Measurements from ENCODE around the gene TNIP1.

The TNIP1 gene

GRCh38 chr5:151030379-151030778 lies 50.5 kb downstream of the TNIP1 start:
- DNase-seq: no peak
- H3K27me3 ChIP-seq: no peaks in the 10 kb centered on the region
- H3K4me3 ChIP-seq (ENCODE audit: low read depth, low read length): no peak overlapping the region
- peaks cover 18% of the 10 kb centered on the region; the same call in 1 of the 2 replicates for H3K36me3 ChIP-seq
- no peaks in the 10 kb centered on the region for H3K9me3 ChIP-seq
- H3K4me1 ChIP-seq: no peaks in the 10 kb centered on the region
- no peak for TF ChIP-seq CTCF (IDR thresholded peaks at IDR 0.05; ENCODE audit: low read depth, low read length)

GRCh38 chr5:151030056-151030336 lies 50.8 kb downstream of the TNIP1 start:
- DNase-seq: no peak
- H3K27me3 ChIP-seq: no peaks in the 10 kb centered on the region
- no peaks in the 10 kb centered on the region for H3K4me1 ChIP-seq
- no peaks in the 10 kb centered on the region for H3K9me3 ChIP-seq
- no peak for TF ChIP-seq CTCF (IDR thresholded peaks at IDR 0.05; ENCODE audit: low read depth, low read length)
- no peak overlapping the region for H3K4me3 ChIP-seq (ENCODE audit: low read depth, low read length)
- H3K36me3 ChIP-seq: peaks cover 14% of the 10 kb centered on the region; the same call in 1 of the 2 replicates

GRCh38 chr5:151029179-151030055 lies 51.4 kb downstream of the TNIP1 start:
- no peaks in the 10 kb centered on the region for H3K9me3 ChIP-seq
- no peaks in the 10 kb centered on the region for H3K4me1 ChIP-seq
- no peak for TF ChIP-seq CTCF (IDR thresholded peaks at IDR 0.05; ENCODE audit: low read depth, low read length)
- no peak overlapping the region for H3K4me3 ChIP-seq (ENCODE audit: low read depth, low read length)
- H3K36me3 ChIP-seq: peaks cover 11% of the 10 kb centered on the region; the same call in 1 of the 2 replicates
- no peaks in the 10 kb centered on the region for H3K27me3 ChIP-seq
- no peak for DNase-seq

- peaks cover 11% of the 10 kb centered on the region; the same call in 1 of the 2 replicates for H3K36me3 ChIP-seq
- TF ChIP-seq CTCF (IDR thresholded peaks at IDR 0.05; ENCODE audit: low read depth, low read length): no peak
- DNase-seq: no peak
- H3K9me3 ChIP-seq: no peaks in the 10 kb centered on the region
- H3K27me3 ChIP-seq: no peaks in the 10 kb centered on the region
- no peaks in the 10 kb centered on the region for H3K4me1 ChIP-seq
- H3K4me3 ChIP-seq (ENCODE audit: low read depth, low read length): no peak overlapping the region
Observed at GRCh38 chr5:151028717-151029116, 52.1 kb downstream of the TNIP1 start.

- no peaks in the 10 kb centered on the region for H3K4me1 ChIP-seq
- H3K36me3 ChIP-seq: peaks cover 11% of the 10 kb centered on the region; the same call in 1 of the 2 replicates
- DNase-seq: no peak
- H3K4me3 ChIP-seq (ENCODE audit: low read depth, low read length): no peak overlapping the region
- H3K27me3 ChIP-seq: no peaks in the 10 kb centered on the region
- TF ChIP-seq CTCF (IDR thresholded peaks at IDR 0.05; ENCODE audit: low read depth, low read length): no peak
- no peaks in the 10 kb centered on the region for H3K9me3 ChIP-seq
Observed at GRCh38 chr5:151027961-151028479, 52.8 kb downstream of the TNIP1 start.

GRCh38 chr5:151026679-151027078 lies 54.2 kb downstream of the TNIP1 start:
- no peak for TF ChIP-seq CTCF (IDR thresholded peaks at IDR 0.05; ENCODE audit: low read depth, low read length)
- no peaks in the 10 kb centered on the region for H3K9me3 ChIP-seq
- peaks cover 11% of the 10 kb centered on the region; the same call in 1 of the 2 replicates for H3K36me3 ChIP-seq
- H3K4me3 ChIP-seq (ENCODE audit: low read depth, low read length): no peak overlapping the region
- no peak for DNase-seq
- H3K27me3 ChIP-seq: no peaks in the 10 kb centered on the region
- H3K4me1 ChIP-seq: no peaks in the 10 kb centered on the region
